Adrenal gland (tissue), 12 donors: ENCODE results near the gene RABGGTA. TPM values are rescaled to one million over a fixed set of nuclear protein-coding genes. Genes with fewer than 3 reads are reported as not detected.
A peak's percentile ranks its signal among the peaks of the same experiment; 100 is the strongest.

Experiments used
- DNase-seq, 7 donors: peaks; one replicate each; pipeline ENCODE4 v3.0.0-alpha.2; 2019 to 2020
- H3K27ac ChIP-seq, 5 donors: fragments of 200-600 bp; sonication (generic) in 4 of 5; 1 replicate in 3 of 5; 2 replicates in 2 of 5; pipeline versions ENCODE4 v1.5.1 to v1.8.0; 2016 to 2020; ENCODE audit warnings: mild to moderate bottlenecking in 1 of 5
- H3K27me3 ChIP-seq: fragments of 200-600 bp; 2 replicates; pipeline ENCODE4 v1.8.0; 2021
- H3K36me3 ChIP-seq, 2 donors: fragments of 200-600 bp; replicated peaks in 1 of 2; 1 replicate in 1 of 2; 2 replicates in 1 of 2; pipeline versions ENCODE4 v1.5.1 to v1.8.0; 2018 to 2022
- H3K4me1 ChIP-seq, 2 donors: fragments of 200-600 bp; replicated peaks in 1 of 2; 1 replicate in 1 of 2; 2 replicates in 1 of 2; pipeline versions ENCODE4 v1.5.1 to v1.8.0; 2018 to 2021
- H3K4me3 ChIP-seq, 4 donors: fragments of 200-600 bp; sonication (generic) in 3 of 4; one replicate each; pipeline ENCODE4 v1.5.1; 2016 to 2018
- H3K9me3 ChIP-seq, 3 donors: fragments of 200-600 bp; sonication (generic) in 1 of 3; replicated peaks in 1 of 3; 1 replicate in 2 of 3; 2 replicates in 1 of 3; pipeline versions ENCODE4 v1.5.1 to v1.8.0; 2016 to 2021
- CTCF ChIP-seq, 6 experiments: fragments of 450-650 bp in 4 of 6; fragments of 200-600 bp in 2 of 6; sonication (generic) in 1 of 6; IDR thresholded peaks; 1 replicate in 5 of 6; 2 replicates in 1 of 6; pipeline versions ENCODE4 v1.5.1 to v1.8.0; 2016 to 2021; ENCODE audit warnings: antibody characterized with exemption in 6 of 6, mild to moderate bottlenecking in 2 of 6, moderate library complexity in 1 of 6
- POLR2A ChIP-seq, 2 donors: fragments of 450-650 bp; IDR thresholded peaks; one replicate each; pipeline ENCODE4 v1.6.1; 2017; ENCODE audit warnings: antibody characterized with exemption in 2 of 2, mild to moderate bottlenecking in 2 of 2, moderate library complexity in 1 of 2
- WGBS, 4 donors: extraction: QIAGEN DNeasy Blood & Tissue Kit in 2 of 4; methylation state at CpG; one replicate each; pipeline versions ENCODE4 v1.1.5 to v1.1.7; 2013 to 2017; 5-methylcytosine and 5-hydroxymethylcytosine counted together
- intact Hi-C, 2 donors: fragments of 100-400 bp; cut with DNase I; formaldehyde crosslinking; loops; one replicate each; pipeline versions ENCODE4 v1.14.1 to v1.15.0; 2022 to 2023
- polyA plus RNA-seq, 3 donors: library from polyadenylated mRNA; stranded (reverse); fragments of 200-250 nt in 2 of 3; fragments of 350-450 nt in 1 of 3; fragmentation: Illumina TruSeq in 1 of 3; extraction: RNeasy Lipid Tissue Mini Kit (QIAGEN cat#74804) in 1 of 3; gene quantifications; one replicate each; pipeline ENCODE4 v1.2.3, GENCODE V29; 2013 to 2014
- total RNA-seq, 9 donors: library from RNA; depleted of rRNA in 4 of 9; stranded (reverse); fragments of >200 nt in 4 of 9; fragments of 120-200 nt in 1 of 9; fragmentation: NEBNext Ultra II Directional in 1 of 9; extraction: Animal tissue kit (Norgen Biotek cat#: 25700) in 1 of 9; gene quantifications; one replicate each; pipeline versions ENCODE4 v1.1.0 to v1.2.4, GENCODE V29; 2013 to 2023
- donor health status: healthy with polysubstance abuse.
- donor health status: Bipolar disorder and iron deficiency.
- donor health status: DM: yes; HTN: yes; CAD: no.
- donor health status: DM: no; HTN: no; CAD: no.
- donor health status: DM: no; HTN: no; CAD: no.
- donor health status: DM: yes; HTN: yes; CAD: no.

RABGGTA gene
- total and polyA plus RNA-seq, 12 donors = 15.7 to 124 (median 32.6) TPM

- H3K27ac ChIP-seq = peak overlapping the region in 1 of 5 donors; percentile 59
- TF ChIP-seq CTCF (IDR thresholded peaks at IDR 0.05) (peak; percentile 58 to 81 (median 74)), POLR2A (IDR thresholded peaks at IDR 0.05) (no peak)
- intact Hi-C loops = loop anchor here (1.0 to 10.0 kb wide), 2 partner anchors 53 to 242 kb away; partner anchors contain the start of gene CARMIL3 (in 1 of the 2)
- no peaks in the 10 kb centered on the region for H3K9me3 ChIP-seq
- H3K27me3 ChIP-seq = no peaks in the 10 kb centered on the region
- WGBS, 4 donors = 59 to 64% (median 63%) methylated on average over 11 to 12 of the region's 12 CpGs
- peaks cover 0 to 27% of the 10 kb centered on the region in 2 donors for H3K36me3 ChIP-seq
- DNase-seq = peak; percentile 52 to 88 (median 73)
- peaks cover 19 to 31% of the 10 kb centered on the region in 2 donors for H3K4me1 ChIP-seq
- no peak overlapping the region for H3K4me3 ChIP-seq
These were observed 25.2 kb upstream of the RABGGTA start for GRCh38 chr14:24296341-24297157.

GRCh38 chr14:24293525-24293924 lies 22.1 kb upstream of the RABGGTA start:
- intact Hi-C loops = loop anchor here in 1 of 2 donors (10.0 kb wide), 1 partner anchor 239 kb away; the partner anchor contains the start of gene CARMIL3
- TF ChIP-seq POLR2A (IDR thresholded peaks at IDR 0.05) (no peak), CTCF (IDR thresholded peaks at IDR 0.05) (no peak)
- H3K4me3 ChIP-seq = no peak overlapping the region
- WGBS, 4 donors = 82 to 98% (median 94%) methylated on average over 2 of the region's 2 CpGs
- peaks cover 0 to 38% of the 10 kb centered on the region in 2 donors for H3K36me3 ChIP-seq
- no peak for DNase-seq
- H3K4me1 ChIP-seq = peaks cover 3 to 10% of the 10 kb centered on the region in 2 donors
- no peaks in the 10 kb centered on the region for H3K27me3 ChIP-seq
- no peak overlapping the region for H3K27ac ChIP-seq
- H3K9me3 ChIP-seq = no peaks in the 10 kb centered on the region

- Histone ChIP-seq H3K4me1 (peaks cover 0 to 7% of the 10 kb centered on the region in 2 donors), H3K27me3 (no peaks in the 10 kb centered on the region), H3K27ac (no peak overlapping the region), H3K4me3 (no peak overlapping the region), H3K9me3 (no peaks in the 10 kb centered on the region), H3K36me3 (peaks cover 0 to 38% of the 10 kb centered on the region in 2 donors)
- DNase-seq = no peak
- 83 to 90% (median 88%) methylated on average over 10 to 11 of the region's 11 CpGs for WGBS, 4 donors
- intact Hi-C loops = loop anchor here in 1 of 2 donors (10.0 kb wide), 1 partner anchor 237 kb away; the partner anchor contains the start of gene CARMIL3
- no peak for TF ChIP-seq CTCF (IDR thresholded peaks at IDR 0.05)
- no peak for TF ChIP-seq POLR2A (IDR thresholded peaks at IDR 0.05)
These were observed 20.9 kb upstream of the RABGGTA start for GRCh38 chr14:24292118-24292807.
